Lower lobe of right lung (tissue), 2 donors: ENCODE results near the gene TYW5. TPM values are rescaled to one million over a fixed set of nuclear protein-coding genes. Genes with fewer than 3 reads are reported as not detected.
A peak's percentile ranks its signal among the peaks of the same experiment; 100 is the strongest.

Experiments
- ATAC-seq, 2 donors: fragments of 200-7000 bp; cut with Tn5 transposase; one replicate each; pipeline ENCODE4 v1.9.1; 2020 to 2022; ENCODE audit warnings: mild to moderate bottlenecking in 2 of 2, moderate library complexity in 2 of 2
- DNase-seq: peaks from one replicate; pipeline ENCODE4 v3.0.0-alpha.2; 2020
- H3K27ac ChIP-seq: fragments of 200-600 bp; one replicate; pipeline ENCODE4 v1.8.0; 2022
- H3K27me3 ChIP-seq: fragments of 200-600 bp; one replicate; pipeline ENCODE4 v1.8.0; 2022; ENCODE audit warnings: low read depth
- H3K36me3 ChIP-seq: fragments of 200-600 bp; one replicate; pipeline ENCODE4 v1.8.0; 2022; ENCODE audit warnings: mild to moderate bottlenecking
- H3K4me1 ChIP-seq: fragments of 200-600 bp; one replicate; pipeline ENCODE4 v1.8.0; 2022
- H3K4me3 ChIP-seq: fragments of 200-600 bp; one replicate; pipeline ENCODE4 v1.8.0; 2022; ENCODE audit warnings: mild to moderate bottlenecking
- H3K9me3 ChIP-seq: fragments of 200-600 bp; one replicate; pipeline ENCODE4 v1.8.0; 2022
- intact Hi-C: fragments of 100-400 bp; cut with DNase I; formaldehyde crosslinking; loops from one replicate; pipeline ENCODE4 v1.11.0; 2022
- total RNA-seq: library from RNA; stranded (reverse); fragmentation: NEBNext Ultra II Directional; extraction: Animal tissue kit (Norgen Biotek cat#: 25700); gene quantifications from one replicate; pipeline ENCODE4 v1.2.1, GENCODE V29; 2021
- TF ChIP-seq, protein P1 (sequence below): fragments of 200-600 bp; IDR thresholded peaks from one replicate; pipeline ENCODE4 v1.8.0; 2022; ENCODE audit warnings: antibody characterized with exemption, mild to moderate bottlenecking
- donor health status: DM: no; HTN: yes; CAD: no; lungs with severe emphysema.

The TYW5 gene
- total RNA-seq, 1 donor from 2014 or later, result 5.8 TPM

DNA sequence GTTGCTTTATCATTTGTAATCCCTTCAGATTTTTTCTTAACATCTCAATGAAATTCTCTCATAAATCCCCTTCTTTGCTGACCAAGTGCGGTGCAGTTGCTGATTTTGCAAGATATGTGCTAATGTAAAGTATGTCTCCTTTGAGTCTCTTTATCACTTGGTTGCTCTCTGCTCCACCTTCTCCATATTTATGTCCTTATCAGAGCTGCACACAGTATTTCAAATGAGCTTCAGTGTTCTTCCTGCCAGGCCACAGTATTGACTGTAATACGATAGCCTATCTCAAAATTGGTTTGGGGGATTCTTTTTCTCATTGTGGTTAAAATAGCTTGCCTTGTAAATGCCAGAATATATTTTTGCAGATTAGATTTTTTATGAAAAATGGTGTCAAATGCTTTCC is 32.3 kb upstream of the TYW5 start:
- intact Hi-C loops, result no loop called here
- no peak for ATAC-seq
- Histone ChIP-seq H3K27ac (no peak overlapping the region), H3K36me3 (no peaks in the 10 kb centered on the region), H3K4me1 (no peaks in the 10 kb centered on the region), H3K9me3 (no peaks in the 10 kb centered on the region), H3K27me3 (no peaks in the 10 kb centered on the region), H3K4me3 (no peak overlapping the region)
- no peak for DNase-seq
- TF ChIP-seq, protein P1, sequence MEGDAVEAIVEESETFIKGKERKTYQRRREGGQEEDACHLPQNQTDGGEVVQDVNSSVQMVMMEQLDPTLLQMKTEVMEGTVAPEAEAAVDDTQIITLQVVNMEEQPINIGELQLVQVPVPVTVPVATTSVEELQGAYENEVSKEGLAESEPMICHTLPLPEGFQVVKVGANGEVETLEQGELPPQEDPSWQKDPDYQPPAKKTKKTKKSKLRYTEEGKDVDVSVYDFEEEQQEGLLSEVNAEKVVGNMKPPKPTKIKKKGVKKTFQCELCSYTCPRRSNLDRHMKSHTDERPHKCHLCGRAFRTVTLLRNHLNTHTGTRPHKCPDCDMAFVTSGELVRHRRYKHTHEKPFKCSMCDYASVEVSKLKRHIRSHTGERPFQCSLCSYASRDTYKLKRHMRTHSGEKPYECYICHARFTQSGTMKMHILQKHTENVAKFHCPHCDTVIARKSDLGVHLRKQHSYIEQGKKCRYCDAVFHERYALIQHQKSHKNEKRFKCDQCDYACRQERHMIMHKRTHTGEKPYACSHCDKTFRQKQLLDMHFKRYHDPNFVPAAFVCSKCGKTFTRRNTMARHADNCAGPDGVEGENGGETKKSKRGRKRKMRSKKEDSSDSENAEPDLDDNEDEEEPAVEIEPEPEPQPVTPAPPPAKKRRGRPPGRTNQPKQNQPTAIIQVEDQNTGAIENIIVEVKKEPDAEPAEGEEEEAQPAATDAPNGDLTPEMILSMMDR, result no peak

DNA sequence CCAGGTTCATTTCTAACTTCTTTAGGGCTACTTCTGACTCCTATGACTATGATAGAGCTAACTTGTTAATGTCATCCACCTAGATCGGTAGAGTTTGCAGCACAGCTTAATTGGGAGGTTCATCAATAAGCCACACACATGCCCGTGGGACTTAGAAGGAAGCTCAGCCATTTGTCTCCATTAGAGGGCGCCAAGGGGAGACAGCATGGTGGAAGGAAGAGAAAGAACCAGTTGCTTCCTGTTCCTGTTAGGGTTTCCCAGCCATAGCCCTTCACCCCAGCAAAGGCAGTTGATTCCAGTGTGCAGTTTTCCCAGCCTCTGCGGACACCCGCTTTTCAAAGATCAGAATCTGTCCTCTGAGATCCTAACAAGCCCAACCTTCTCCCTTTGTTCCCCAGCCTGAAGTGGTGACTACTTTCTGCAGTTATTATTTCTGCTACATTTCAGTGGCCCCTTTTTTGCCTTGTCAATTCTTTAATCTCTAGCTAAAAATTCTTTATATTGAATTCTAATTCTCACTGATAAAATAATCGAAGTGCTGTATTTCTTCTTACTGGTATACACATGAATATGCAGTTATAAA is 30.4 kb upstream of the TYW5 start:
- Histone ChIP-seq H3K36me3 (no peaks in the 10 kb centered on the region), H3K9me3 (no peaks in the 10 kb centered on the region), H3K4me3 (no peak overlapping the region), H3K27me3 (no peaks in the 10 kb centered on the region), H3K4me1 (no peaks in the 10 kb centered on the region), H3K27ac (no peak overlapping the region)
- TF ChIP-seq, protein P1, result peak; percentile 65
- DNase-seq (peak; percentile 60), ATAC-seq (peak; percentile 85 to 91)
- intact Hi-C loops, result no loop called here

DNA sequence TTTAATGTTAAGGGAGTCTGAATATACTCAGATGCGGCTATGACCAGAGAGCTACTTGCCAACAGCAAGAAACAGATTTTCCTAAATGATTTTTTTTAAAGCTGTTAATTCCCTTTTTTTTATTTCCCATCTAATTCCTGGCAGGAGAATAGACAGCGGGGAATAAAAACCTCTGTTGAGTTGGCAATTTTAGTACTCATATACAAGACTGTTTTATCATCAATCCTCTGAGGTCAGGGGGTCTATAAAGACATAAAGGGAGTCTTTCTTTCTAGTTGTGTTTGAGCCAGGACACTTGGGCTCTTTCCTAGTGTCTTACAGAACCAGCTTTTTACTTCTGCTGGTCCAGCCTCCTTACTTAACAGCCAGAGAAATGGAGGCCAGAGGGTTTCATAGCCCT is 29.5 kb upstream of the TYW5 start:
- no peaks in the 10 kb centered on the region for H3K27me3 ChIP-seq
- intact Hi-C loops, result loop anchor here (5.0 kb wide), 1 partner anchor 498 kb away; no protein-coding TSS in a partner anchor
- no peak for DNase-seq
- H3K9me3 ChIP-seq, result no peaks in the 10 kb centered on the region
- no peak overlapping the region for H3K27ac ChIP-seq
- TF ChIP-seq, protein P1, result no peak
- ATAC-seq, result no peak
- no peaks in the 10 kb centered on the region for H3K36me3 ChIP-seq
- peaks cover 2% of the 10 kb centered on the region for H3K4me1 ChIP-seq
- no peak overlapping the region for H3K4me3 ChIP-seq

DNA sequence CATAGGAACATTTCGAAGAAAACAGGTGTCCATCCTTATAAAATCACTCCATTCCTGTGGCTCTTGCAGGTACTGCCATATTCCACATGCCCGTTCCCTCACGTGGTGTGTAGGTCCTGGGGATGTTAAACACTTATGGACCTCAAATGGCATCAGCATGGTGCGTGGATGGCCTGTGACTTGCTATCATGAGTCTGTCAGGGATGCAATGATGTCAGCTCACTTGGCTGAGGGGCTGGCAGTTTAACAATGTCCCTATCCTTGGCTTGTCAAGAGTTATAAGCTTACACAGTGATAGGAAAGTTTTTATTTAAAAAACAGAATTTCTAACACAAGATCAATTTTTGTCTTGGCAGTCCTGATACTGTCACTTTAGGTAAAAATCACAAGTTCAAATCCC is 28.9 kb upstream of the TYW5 start:
- intact Hi-C loops, result loop anchor here (5.0 kb wide), 1 partner anchor 498 kb away; no protein-coding TSS in a partner anchor
- Histone ChIP-seq H3K4me1 (peaks cover 6% of the 10 kb centered on the region), H3K27ac (no peak overlapping the region), H3K4me3 (no peak overlapping the region), H3K27me3 (no peaks in the 10 kb centered on the region), H3K36me3 (no peaks in the 10 kb centered on the region), H3K9me3 (no peaks in the 10 kb centered on the region)
- TF ChIP-seq, protein P1, result no peak
- ATAC-seq (no peak), DNase-seq (no peak)

DNA sequence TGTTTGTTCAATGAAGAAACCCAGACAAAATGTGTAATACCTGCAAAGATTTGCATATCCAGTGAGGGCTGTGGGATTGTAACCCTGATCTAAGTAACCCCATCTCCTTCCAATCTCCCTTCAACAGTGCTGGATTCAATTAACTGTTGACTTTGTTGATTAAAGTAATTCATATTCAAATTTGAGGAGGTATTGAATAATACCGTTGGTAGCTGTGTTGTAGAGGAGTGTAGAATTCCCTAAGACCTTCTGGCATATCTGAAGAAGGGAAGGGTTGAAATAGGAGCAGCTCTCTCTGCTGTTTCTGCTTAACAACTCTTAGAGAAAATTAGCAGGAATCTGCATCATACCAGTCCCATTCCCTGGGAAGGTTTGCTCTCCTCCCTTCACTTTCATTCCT is 28.2 kb upstream of the TYW5 start:
- DNase-seq, result no peak
- Histone ChIP-seq H3K36me3 (no peaks in the 10 kb centered on the region), H3K9me3 (no peaks in the 10 kb centered on the region), H3K4me1 (peaks cover 6% of the 10 kb centered on the region), H3K27ac (no peak overlapping the region), H3K4me3 (no peak overlapping the region), H3K27me3 (no peaks in the 10 kb centered on the region)
- intact Hi-C loops, result loop anchor here (5.0 kb wide), 1 partner anchor 499 kb away; no protein-coding TSS in a partner anchor
- TF ChIP-seq, protein P1, result no peak
- ATAC-seq, result no peak
